Subcutaneous adipose tissue (tissue), 4 donors: ENCODE measurements around the gene SPARCL1. TPM values are rescaled to one million over a fixed set of nuclear protein-coding genes. Genes with fewer than 3 reads are reported as not detected.

Experiments used
- CTCF ChIP-seq: fragments of 450-650 bp; IDR thresholded peaks from one replicate; pipeline ENCODE4 v1.5.1; 2016; ENCODE audit warnings: low read depth, mild to moderate bottlenecking, control low read depth, antibody characterized with exemption, moderate library complexity
- total RNA-seq, 4 donors: library from RNA; depleted of rRNA; stranded (reverse); fragments of >200 nt; gene quantifications; one replicate each; pipeline ENCODE4 v1.1.0, GENCODE V29; 2016

SPARCL1 gene
- total RNA-seq, result 100 to 1,000 TPM; 270 to 613 (median 543) TPM

DNA sequence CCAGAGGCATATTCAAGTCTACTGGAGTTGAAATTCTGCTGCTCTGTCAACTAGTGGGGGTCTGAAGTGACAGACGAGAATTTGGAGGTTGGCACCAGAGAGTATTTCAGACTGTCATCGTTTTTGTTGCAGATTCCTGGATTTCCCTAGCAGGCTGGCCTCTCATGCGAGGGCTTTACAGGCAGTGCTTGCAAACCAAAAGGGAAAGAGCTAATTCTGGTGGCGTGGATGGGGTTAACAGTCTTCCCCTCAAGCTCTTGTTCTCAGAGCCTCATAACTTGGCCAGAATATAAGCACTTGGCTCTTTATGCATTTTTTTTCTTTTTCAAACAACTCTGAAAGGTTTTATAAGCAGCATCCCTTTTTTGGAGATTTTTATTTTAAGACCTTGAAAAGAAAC lies at the start of gene SPARCL1:
SPARCL1 (minus strand) TSS at position 190 of the 400 bp plus-strand sequence. CDS start 29,802 bp downstream, outside the sequence.
- no peak for TF ChIP-seq CTCF

GRCh38 chr4:87575983-87576382 lies 46.8 kb upstream of the SPARCL1 start:
- no peak for TF ChIP-seq CTCF

DNA sequence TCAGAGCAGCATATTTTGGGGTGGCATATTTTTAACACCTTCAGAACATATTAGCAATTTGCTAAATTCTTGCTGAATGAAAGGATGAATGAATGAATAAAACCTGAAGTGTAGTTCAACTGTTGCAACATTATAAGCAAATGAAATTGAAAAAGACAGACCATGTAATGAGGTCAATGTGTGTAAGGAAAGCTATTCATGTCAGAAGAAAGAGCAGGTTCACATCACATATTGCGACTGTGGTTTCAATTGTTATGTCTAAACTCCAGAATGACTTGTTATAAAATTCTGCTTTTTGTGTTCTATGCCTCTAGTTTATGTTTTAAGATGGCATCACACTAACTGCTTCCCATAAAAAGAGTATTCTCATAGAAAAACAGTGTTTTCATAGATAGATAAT lies 46.2 kb upstream of the SPARCL1 start:
- TF ChIP-seq CTCF, result no peak

DNA sequence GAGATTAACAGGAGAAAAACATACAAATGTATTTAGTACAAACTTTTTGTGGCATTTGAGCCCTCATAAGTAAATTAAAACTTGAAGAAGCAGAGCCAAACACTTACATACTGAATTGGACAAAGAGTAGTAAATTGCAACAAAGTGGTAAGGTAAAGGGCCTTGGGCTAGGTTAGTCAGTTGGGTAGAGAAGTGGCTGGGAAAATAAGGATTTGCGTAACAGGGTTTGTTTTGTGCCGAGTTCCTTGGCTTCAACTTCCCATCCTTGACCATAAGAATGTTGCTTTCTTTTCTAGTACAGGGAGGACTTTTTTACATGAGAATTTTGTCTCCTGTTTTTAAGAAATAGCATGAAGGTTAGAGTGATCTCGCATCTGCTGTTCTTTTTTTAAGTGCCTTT lies 45.8 kb upstream of the SPARCL1 start:
- no peak for TF ChIP-seq CTCF

- TF ChIP-seq CTCF, result no peak
Measured at GRCh38 chr4:87570290-87570805, 41.2 kb upstream of the SPARCL1 start.

GRCh38 chr4:87567191-87567590 lies 38.0 kb upstream of the SPARCL1 start:
- TF ChIP-seq CTCF, result no peak

GRCh38 chr4:87566276-87566675 lies 37.1 kb upstream of the SPARCL1 start:
- TF ChIP-seq CTCF, result no peak
